GM04503 (cell line): ENCODE results near the gene PDLIM5.
"Not testable (repeated sequence)": the region's sequence is repeated elsewhere in the genome, so short reads cannot be mapped to it uniquely, and the experiment has no call there.

Experiments
- DNase-seq: peaks from one replicate; pipeline ENCODE4 v3.0.0-alpha.2; 2012; ENCODE audit warnings: low read depth

PDLIM5 gene, protein sequence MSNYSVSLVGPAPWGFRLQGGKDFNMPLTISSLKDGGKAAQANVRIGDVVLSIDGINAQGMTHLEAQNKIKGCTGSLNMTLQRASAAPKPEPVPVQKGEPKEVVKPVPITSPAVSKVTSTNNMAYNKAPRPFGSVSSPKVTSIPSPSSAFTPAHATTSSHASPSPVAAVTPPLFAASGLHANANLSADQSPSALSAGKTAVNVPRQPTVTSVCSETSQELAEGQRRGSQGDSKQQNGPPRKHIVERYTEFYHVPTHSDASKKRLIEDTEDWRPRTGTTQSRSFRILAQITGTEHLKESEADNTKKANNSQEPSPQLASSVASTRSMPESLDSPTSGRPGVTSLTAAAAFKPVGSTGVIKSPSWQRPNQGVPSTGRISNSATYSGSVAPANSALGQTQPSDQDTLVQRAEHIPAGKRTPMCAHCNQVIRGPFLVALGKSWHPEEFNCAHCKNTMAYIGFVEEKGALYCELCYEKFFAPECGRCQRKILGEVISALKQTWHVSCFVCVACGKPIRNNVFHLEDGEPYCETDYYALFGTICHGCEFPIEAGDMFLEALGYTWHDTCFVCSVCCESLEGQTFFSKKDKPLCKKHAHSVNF

DNA sequence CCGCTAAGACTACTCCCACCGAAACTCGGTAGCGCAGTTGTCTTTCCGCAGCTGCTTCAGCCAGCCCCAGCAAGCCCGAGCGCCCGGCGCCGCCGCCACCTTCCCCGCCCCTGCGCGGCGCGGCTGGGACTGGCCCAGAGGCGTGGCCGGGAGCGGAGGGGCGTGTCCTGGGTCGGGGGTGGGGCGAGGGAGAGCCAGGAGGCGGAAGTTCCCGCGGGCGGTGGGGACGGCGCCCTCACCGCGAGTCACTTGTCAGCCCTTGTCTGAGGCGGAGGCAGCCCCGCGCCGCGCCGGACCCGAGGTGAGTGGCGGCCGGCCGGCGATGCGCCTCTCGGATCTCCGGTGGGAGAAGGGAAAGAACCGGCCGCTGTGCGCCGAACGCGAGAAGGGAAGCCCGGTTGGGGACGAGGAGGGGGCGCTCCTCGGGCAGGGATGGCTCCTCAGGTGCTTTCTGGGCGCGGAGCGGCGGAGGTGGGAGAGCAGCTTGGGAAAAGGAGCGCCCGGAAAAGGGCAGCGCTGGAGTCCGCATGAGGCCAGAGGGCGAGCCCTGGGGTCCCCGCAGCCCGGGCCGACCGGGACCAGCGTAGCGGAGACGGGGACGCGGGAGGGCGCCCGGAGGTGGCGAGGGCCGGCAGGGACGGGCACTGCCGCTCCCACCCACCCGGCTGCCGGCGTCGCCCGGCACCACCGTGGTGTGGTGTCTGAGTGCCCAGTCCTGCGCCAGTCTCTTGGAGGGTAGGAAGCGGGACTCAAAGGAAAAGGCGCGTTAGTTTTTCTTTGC is at the start of gene PDLIM5:
Gene PDLIM5, plus strand, starts transcription at position 248 of the 781 bp plus-strand sequence. CDS start 3,347 bp downstream, outside the sequence.
- DNase-seq = peak; percentile 36

- not testable (repeated sequence) for DNase-seq
Measured at GRCh38 chr4:94402439-94402838, 49.3 kb upstream of the PDLIM5 start.

DNA sequence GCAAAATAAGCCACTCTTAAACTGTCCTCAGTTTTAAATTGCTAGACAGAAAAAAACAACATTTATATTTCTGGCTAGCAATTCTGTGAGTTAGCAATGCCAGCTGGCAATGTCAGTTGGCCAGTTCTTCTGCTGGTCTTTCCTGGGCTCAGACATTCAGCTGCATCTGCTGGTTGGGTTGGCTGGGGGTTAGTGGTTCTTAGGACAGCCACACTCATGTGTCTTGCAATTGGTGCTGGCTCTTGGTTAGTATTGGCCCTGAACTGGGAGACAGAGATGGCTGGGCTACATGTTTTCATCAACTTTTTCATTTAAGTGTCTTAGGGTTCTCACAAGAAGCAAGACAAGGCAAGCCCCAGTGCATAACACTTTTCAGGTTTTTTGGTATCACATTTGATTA is 48.0 kb upstream of the PDLIM5 start:
- no peak for DNase-seq

DNA sequence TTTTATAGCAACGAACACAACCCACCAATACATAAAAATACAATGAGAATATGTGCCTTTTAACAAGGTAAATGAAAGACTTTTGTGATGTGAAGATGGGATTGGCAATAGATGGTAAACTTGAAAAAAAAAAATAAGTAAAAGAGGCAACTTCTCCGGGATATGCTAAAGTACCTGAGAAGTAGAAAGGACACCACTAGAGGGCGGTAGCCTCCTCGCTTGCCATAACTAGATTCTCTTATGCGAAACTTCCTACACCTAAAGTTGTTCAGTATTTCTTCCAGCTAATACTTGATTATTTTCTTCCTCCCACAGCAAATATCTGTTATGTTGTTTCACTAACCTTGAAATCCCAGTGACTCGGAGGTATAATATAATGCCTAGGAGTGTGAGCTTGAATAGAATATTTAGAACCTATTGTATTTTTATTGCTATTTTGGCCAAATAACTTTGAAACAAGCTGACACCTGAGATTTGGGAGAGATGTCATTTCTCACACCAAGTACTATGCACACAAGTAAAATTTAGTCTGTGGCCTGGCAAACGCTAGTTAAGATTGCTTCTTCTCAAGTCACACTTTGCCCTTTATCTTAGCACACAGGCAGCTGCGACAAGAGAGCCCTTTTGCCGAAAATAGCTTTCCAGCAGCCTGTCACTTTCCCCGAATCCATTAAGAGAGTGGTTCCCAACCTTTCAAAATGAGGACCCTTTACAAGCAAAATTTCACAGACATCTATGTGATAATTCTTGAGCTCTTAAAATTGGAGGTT is 44.9 kb upstream of the PDLIM5 start:
- no peak for DNase-seq

- DNase-seq = no peak
Measured at GRCh38 chr4:94407846-94408245, 43.9 kb upstream of the PDLIM5 start.

DNA sequence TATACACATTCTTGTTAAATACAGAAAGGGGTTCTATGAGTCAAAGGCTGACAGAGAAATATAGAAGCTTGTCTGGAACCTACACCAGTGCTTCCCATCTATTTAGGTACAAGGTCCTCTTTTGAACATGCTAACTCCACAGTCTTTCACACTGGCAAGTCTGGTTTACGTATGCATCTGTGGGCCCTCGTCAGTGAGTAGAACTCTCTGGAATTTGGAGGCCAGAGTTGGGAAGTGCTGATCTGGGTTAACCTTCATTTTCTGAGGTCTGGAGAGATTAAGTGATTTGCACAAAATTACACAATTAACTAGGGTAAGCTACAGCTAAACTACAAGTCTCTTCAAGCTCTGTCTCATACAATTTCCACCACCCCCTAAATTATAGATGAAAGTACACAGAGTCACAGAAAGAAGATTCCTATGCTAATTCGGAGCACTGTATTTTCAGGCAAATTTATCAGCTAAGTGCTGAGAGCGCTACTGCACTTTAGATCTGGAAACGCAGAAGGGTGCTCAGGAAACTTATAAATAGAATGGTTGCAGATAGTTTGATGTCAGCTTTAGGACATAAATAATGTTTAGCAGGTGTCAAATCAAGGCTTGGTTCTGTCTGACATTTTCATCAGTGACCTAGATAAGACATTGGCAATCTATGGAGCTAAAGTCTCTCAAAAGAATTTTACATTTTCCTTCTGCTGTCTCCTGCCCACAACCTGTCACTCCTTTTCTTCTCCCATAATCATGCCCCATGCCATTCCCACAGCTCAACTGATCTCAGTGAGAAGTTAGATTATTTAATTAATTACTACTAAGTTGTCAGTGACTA is 43.0 kb upstream of the PDLIM5 start:
- no peak for DNase-seq

DNA sequence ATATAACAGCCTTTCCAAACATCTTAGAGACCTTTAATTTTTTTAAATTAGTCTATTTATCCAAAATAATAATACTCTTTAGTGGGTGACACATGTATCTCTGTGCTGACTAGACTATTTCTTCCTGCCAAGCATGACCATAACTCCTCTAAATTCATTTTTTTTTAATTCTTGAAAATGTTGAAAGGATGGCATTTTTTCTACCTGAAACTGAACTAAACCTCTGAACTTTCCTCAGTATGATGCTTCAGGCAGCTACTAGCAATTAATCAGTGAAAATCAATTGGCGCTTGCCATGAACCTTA is 42.4 kb upstream of the PDLIM5 start:
- no peak for DNase-seq

GRCh38 chr4:94409962-94410361 is 41.8 kb upstream of the PDLIM5 start:
- no peak for DNase-seq

DNA sequence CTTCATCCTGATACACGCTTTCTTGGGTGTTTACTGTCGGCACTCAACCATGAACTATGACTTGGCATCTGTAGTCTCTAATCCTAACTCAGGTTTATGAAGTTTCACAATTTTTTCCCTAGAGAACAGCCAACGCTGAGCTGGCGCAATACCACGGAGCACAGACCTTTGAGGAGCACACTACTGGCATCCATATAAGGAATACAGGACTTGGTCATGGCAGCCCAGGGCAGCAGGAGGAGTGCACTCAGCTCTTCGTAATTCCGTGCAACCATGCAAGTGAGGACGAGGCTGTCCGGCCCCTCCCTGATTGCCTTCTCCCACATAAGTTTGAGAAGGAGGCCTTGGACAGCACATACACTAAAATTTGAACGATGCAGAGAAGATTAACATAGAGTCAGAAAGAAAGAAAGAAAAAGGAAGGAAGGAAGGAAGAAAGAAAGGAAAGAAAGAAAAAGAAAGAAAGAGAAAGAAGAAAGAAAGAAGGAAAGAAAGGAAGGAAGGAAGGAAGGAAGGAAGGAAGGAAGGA is 41.0 kb upstream of the PDLIM5 start:
- DNase-seq = no peak

DNA sequence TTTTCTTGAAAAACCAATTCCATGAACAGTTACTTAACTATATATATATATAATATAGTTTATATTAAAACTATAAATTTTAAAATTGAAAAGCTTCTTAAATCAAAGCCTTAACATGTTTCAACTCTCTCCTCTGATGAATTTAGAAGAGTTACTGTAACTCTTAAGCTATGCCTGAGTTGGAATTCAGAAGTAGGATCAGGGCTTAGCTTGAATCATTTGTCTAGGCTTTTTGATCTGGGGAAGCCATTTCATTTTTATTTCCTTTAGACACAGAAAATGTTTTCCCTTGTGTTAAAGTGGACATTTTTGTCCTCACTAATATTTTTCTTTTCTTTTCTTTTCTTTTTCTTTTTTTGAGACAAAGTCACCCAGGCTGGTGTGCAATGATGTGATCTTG is 40.4 kb upstream of the PDLIM5 start:
- no peak for DNase-seq

- no peak for DNase-seq
Measured at GRCh38 chr4:94412019-94412657, 39.6 kb upstream of the PDLIM5 start.

DNA sequence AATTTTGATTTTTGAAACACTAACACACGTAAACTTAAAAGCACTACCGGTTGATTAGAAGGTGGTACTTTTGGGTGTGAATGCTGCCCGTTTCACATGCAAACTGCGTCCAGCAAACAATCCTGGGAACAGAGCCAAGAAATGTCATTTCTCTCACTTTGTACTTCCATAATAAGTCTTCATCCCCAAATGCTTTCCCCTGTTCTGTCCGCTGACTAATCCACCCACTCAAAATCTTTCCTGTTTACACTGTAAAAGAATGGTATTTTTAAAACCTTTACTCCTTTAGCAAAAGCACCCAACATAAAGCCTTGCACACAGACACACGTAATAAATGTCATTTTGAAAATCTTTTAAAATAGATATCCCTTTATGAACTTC is 39.1 kb upstream of the PDLIM5 start:
- DNase-seq = no peak

GRCh38 chr4:94413085-94413840 is 38.5 kb upstream of the PDLIM5 start:
- peak; percentile 45 for DNase-seq

- DNase-seq = no peak
Measured at GRCh38 chr4:94414907-94415306, 36.8 kb upstream of the PDLIM5 start.

GRCh38 chr4:94415448-94415847 is 36.3 kb upstream of the PDLIM5 start:
- no peak for DNase-seq

DNA sequence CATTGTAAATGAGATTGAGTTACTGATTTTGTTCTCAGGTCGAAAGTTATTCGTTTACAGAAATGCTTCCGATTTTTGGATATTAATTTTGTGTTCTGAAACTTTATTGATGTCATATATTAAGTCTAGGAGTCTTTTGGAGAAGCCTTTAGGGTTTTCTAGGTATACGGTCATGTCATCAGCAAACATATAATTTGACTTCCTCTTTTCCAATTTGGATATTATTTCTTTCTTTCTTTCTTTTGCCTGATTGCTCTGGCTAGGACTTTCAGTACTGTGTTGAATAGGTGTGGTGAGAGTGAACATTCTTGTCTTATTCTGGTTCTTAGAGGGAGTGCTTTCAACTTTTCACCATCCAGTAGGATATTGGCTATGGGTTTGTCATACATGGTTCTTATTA is 35.4 kb upstream of the PDLIM5 start:
- no peak for DNase-seq

GRCh38 chr4:94416981-94417380 is 34.8 kb upstream of the PDLIM5 start:
- DNase-seq = no peak

- DNase-seq = no peak
Measured at GRCh38 chr4:94419549-94419948, 32.2 kb upstream of the PDLIM5 start.

DNA sequence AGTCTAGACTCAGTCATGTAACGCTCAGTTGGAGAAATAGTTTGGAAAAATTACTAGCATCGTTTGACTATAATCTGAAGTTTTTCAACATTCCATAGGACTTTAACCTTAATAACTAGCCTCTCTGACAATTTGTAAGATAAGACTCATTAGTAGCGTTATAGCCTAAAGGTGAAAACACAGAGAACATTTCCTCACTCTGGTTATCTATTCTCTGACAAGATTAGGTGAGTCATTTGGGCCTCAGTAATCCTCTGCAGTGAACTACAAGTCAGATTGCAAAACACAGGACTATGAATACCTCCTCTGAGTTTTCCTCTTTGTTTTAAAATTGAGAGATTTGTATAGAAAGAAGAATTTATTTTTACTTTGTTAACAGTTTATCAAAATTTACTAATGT is 31.8 kb upstream of the PDLIM5 start:
- no peak for DNase-seq

GRCh38 chr4:94420356-94420755 is 31.4 kb upstream of the PDLIM5 start:
- no peak for DNase-seq
